HG03342 (cell line): ENCODE results near the gene TKTL1.
"Not testable (repeated sequence)": the region's sequence is repeated elsewhere in the genome, so short reads cannot be mapped to it uniquely, and the experiment has no call there.

Source experiments
- ATAC-seq: cut with Tn5 transposase; IDR thresholded peaks from one replicate; pipeline ENCODE4 v1.9.1; 2021; ENCODE audit warnings: mild to moderate bottlenecking, moderate library complexity; ENCODE audit not compliant: unreplicated experiment

TKTL1 gene

GRCh38 chrX:154341399-154342298 is 46.1 kb downstream of the TKTL1 start:
- ATAC-seq: peak; percentile 64

GRCh38 chrX:154343063-154343462 is 47.5 kb downstream of the TKTL1 start:
- not testable (repeated sequence) for ATAC-seq

GRCh38 chrX:154343620-154344019 is 48.0 kb downstream of the TKTL1 start:
- peak; percentile 29 for ATAC-seq

- no peak for ATAC-seq
Observed at GRCh38 chrX:154348114-154348531, 52.5 kb downstream of the TKTL1 start.

GRCh38 chrX:154348646-154349358 is 53.2 kb downstream of the TKTL1 start:
- ATAC-seq: no peak

GRCh38 chrX:154349359-154349935 is 53.9 kb downstream of the TKTL1 start:
- no peak for ATAC-seq

- no peak for ATAC-seq
Observed at GRCh38 chrX:154349979-154350378, 54.4 kb downstream of the TKTL1 start.

- no peak for ATAC-seq
Observed at GRCh38 chrX:154350429-154351182, 55.0 kb downstream of the TKTL1 start.

- ATAC-seq: no peak
Observed at GRCh38 chrX:154351183-154352011, 55.8 kb downstream of the TKTL1 start.

- no peak for ATAC-seq
Observed at GRCh38 chrX:154352012-154352401, 56.4 kb downstream of the TKTL1 start.

GRCh38 chrX:154352466-154352865 is 56.9 kb downstream of the TKTL1 start:
- ATAC-seq: no peak

- ATAC-seq: no peak
Observed at GRCh38 chrX:154353172-154353843, 57.7 kb downstream of the TKTL1 start.

- ATAC-seq: no peak
Observed at GRCh38 chrX:154354013-154354412, 58.4 kb downstream of the TKTL1 start.

GRCh38 chrX:154354516-154354915 is 58.9 kb downstream of the TKTL1 start:
- no peak for ATAC-seq

- no peak for ATAC-seq
Observed at GRCh38 chrX:154355094-154355775, 59.6 kb downstream of the TKTL1 start.

GRCh38 chrX:154355776-154356140 is 60.2 kb downstream of the TKTL1 start:
- ATAC-seq: no peak

- no peak for ATAC-seq
Observed at GRCh38 chrX:154356596-154356995, 61.0 kb downstream of the TKTL1 start.

- ATAC-seq: no peak
Observed at GRCh38 chrX:154357205-154357604, 61.6 kb downstream of the TKTL1 start.

GRCh38 chrX:154358011-154358410 is 62.4 kb downstream of the TKTL1 start:
- no peak for ATAC-seq
